Measurements from ENCODE around the gene MATCAP1. TPM values are rescaled to one million over a fixed set of nuclear protein-coding genes. Genes with fewer than 3 reads are reported as not detected.

Gene MATCAP1
- total and polyA plus RNA-seq, 2 of the 13 experiments (the other 11 are each of a cell fraction or from before 2014, with no cell fraction given), result 11.2 to 24.5 TPM

DNA sequence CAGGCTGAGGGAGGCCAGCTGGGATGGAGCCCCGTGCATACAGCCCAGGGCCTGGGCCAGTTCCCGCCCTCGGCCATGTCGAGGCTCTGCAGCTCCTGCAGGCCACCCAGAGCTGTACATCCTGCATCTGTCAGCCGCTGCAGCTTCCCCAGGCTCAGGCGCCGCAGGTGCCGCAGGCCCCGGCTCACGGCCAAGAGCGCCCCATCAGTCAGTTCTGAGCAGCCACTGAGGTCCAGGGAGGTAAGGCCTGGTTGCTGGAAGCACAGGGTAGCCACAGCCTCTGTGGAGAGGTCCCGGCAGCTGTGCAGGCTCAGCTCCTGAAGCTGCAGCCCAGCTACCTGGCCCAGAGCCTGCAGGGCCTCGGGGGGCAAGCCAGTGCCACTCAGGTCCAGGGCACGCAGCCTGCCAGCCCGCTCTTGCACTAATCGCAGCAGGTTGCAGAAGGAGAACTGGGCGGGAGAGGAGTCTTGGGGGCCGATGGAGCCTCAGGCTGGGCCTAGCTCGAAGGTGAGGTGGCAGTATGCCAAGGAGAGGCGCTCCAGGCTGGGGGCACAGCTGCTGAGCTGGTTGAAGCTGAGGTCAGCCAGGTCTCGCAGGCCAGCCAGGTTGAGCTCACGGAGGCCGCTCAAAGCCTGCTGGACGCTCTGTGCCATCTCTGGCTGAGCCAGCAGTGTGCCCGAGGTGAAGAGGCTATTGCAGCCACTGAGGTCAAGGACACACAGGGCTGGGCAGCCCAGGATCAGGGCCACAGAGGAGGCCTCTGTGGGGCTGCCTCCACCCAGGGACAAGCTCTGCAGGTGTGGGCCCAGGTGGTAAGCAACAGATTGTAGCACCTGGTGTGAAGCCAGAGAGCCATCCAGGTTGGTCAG is 26.5 kb upstream of the MATCAP1 start (continued):
- TF ChIP-seq, protein P1, sequence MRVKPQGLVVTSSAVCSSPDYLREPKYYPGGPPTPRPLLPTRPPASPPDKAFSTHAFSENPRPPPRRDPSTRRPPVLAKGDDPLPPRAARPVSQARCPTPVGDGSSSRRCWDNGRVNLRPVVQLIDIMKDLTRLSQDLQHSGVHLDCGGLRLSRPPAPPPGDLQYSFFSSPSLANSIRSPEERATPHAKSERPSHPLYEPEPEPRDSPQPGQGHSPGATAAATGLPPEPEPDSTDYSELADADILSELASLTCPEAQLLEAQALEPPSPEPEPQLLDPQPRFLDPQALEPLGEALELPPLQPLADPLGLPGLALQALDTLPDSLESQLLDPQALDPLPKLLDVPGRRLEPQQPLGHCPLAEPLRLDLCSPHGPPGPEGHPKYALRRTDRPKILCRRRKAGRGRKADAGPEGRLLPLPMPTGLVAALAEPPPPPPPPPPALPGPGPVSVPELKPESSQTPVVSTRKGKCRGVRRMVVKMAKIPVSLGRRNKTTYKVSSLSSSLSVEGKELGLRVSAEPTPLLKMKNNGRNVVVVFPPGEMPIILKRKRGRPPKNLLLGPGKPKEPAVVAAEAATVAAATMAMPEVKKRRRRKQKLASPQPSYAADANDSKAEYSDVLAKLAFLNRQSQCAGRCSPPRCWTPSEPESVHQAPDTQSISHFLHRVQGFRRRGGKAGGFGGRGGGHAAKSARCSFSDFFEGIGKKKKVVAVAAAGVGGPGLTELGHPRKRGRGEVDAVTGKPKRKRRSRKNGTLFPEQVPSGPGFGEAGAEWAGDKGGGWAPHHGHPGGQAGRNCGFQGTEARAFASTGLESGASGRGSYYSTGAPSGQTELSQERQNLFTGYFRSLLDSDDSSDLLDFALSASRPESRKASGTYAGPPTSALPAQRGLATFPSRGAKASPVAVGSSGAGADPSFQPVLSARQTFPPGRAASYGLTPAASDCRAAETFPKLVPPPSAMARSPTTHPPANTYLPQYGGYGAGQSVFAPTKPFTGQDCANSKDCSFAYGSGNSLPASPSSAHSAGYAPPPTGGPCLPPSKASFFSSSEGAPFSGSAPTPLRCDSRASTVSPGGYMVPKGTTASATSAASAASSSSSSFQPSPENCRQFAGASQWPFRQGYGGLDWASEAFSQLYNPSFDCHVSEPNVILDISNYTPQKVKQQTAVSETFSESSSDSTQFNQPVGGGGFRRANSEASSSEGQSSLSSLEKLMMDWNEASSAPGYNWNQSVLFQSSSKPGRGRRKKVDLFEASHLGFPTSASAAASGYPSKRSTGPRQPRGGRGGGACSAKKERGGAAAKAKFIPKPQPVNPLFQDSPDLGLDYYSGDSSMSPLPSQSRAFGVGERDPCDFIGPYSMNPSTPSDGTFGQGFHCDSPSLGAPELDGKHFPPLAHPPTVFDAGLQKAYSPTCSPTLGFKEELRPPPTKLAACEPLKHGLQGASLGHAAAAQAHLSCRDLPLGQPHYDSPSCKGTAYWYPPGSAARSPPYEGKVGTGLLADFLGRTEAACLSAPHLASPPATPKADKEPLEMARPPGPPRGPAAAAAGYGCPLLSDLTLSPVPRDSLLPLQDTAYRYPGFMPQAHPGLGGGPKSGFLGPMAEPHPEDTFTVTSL (CRISPR knock-in tag; IDR thresholded peaks at IDR 0.05; ENCODE audit: borderline replicate concordance), result no peak
- TF ChIP-seq ZFY (CRISPR knock-in tag; IDR thresholded peaks at IDR 0.05) (0 out of 2 replicates have a peak, but pooled peaks have one; percentile 25), TOE1 (CRISPR knock-in tag; IDR thresholded peaks at IDR 0.05) (no peak), HOXA9 (CRISPR knock-in tag; IDR thresholded peaks at IDR 0.05; ENCODE audit: borderline replicate concordance) (peak; percentile 61; the same call in 1 of the 2 replicates), PTBP1 (IDR thresholded peaks at IDR 0.05; ENCODE audit: low read depth, low read length, poor library complexity, severe bottlenecking) (peak; percentile 17), ZMYM2 (CRISPR knock-in tag; IDR thresholded peaks at IDR 0.05) (no peak), SP4 (CRISPR knock-in tag; IDR thresholded peaks at IDR 0.05) (peak; percentile 44; the same call in 1 of the 2 replicates), HNF4G (IDR thresholded peaks at IDR 0.05; ENCODE audit: borderline replicate concordance, low read depth, low read length) (no peak), HNF4G (CRISPR knock-in tag; IDR thresholded peaks at IDR 0.05; ENCODE audit: borderline replicate concordance, low read depth) (no peak), ZNF674 (CRISPR knock-in tag; IDR thresholded peaks at IDR 0.05; ENCODE audit: low read depth) (no peak), NONO (IDR thresholded peaks at IDR 0.05) (no peak), NONO (CRISPR knock-in tag; conservative IDR thresholded peaks at IDR 0.05) (0 out of 2 replicates have a peak, but pooled peaks have one; percentile 57), ZNF605 (CRISPR knock-in tag; IDR thresholded peaks at IDR 0.05) (0 out of 2 replicates have a peak, but pooled peaks have one; percentile 30), RXRA (CRISPR knock-in tag; IDR thresholded peaks at IDR 0.05) (peak; percentile 86)
- TF ChIP-seq, protein P2, sequence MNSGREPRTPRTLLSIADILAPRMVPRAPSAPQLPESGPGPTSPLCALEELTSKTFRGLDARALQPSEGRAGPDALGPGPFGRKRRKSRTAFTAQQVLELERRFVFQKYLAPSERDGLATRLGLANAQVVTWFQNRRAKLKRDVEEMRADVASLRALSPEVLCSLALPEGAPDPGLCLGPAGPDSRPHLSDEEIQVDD (CRISPR knock-in tag; IDR thresholded peaks at IDR 0.05; ENCODE audit: borderline replicate concordance), result no peak
- TF ChIP-seq, protein P3, sequence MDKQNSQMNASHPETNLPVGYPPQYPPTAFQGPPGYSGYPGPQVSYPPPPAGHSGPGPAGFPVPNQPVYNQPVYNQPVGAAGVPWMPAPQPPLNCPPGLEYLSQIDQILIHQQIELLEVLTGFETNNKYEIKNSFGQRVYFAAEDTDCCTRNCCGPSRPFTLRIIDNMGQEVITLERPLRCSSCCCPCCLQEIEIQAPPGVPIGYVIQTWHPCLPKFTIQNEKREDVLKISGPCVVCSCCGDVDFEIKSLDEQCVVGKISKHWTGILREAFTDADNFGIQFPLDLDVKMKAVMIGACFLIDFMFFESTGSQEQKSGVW (CRISPR knock-in tag; IDR thresholded peaks at IDR 0.05; ENCODE audit: borderline replicate concordance), result no peak
- TF ChIP-seq, protein P4, sequence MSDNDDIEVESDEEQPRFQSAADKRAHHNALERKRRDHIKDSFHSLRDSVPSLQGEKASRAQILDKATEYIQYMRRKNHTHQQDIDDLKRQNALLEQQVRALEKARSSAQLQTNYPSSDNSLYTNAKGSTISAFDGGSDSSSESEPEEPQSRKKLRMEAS (IDR thresholded peaks at IDR 0.05), result peak; percentile 29; the same call in 1 of the 2 replicates
- TF ChIP-seq, protein P5, sequence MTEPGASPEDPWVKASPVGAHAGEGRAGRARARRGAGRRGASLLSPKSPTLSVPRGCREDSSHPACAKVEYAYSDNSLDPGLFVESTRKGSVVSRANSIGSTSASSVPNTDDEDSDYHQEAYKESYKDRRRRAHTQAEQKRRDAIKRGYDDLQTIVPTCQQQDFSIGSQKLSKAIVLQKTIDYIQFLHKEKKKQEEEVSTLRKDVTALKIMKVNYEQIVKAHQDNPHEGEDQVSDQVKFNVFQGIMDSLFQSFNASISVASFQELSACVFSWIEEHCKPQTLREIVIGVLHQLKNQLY (CRISPR knock-in tag; IDR thresholded peaks at IDR 0.05), result no peak

Data from HepG2 (cell line).